T1000 (cell line): ENCODE data around the gene RUSF1.
"Not testable (repeated sequence)": the region's sequence is repeated elsewhere in the genome, so short reads cannot be mapped to it uniquely, and the experiment has no call there.

Source experiments
- DNase-seq: peaks from one replicate; lab custom pipeline; 2025; ENCODE audit warnings: mixed read lengths; lab: John Stamatoyannopoulos, UW

RUSF1 gene

GRCh38 chr16:31507929-31508705, at the start of gene RUSF1:
RUSF1 (minus strand) TSS chr16:31508391; CDS start chr16:31508373, 18 bp downstream.
- DNase-seq, result peak; percentile 69

GRCh38 chr16:31542763-31543162, 34.6 kb upstream of the RUSF1 start:
- no peak for DNase-seq

- DNase-seq, result not testable (repeated sequence)
Measured at GRCh38 chr16:31539762-31540161, 31.6 kb upstream of the RUSF1 start.

GRCh38 chr16:31538243-31538598, 30.0 kb upstream of the RUSF1 start:
- DNase-seq, result not testable (repeated sequence)

- DNase-seq, result no peak
Measured at GRCh38 chr16:31537362-31538242, 29.4 kb upstream of the RUSF1 start.

GRCh38 chr16:31536804-31537361, 28.7 kb upstream of the RUSF1 start:
- DNase-seq, result no peak

GRCh38 chr16:31535737-31536136, 27.5 kb upstream of the RUSF1 start:
- DNase-seq, result no peak

- DNase-seq, result no peak
Measured at GRCh38 chr16:31532896-31533295, 24.7 kb upstream of the RUSF1 start.

- no peak for DNase-seq
Measured at GRCh38 chr16:31532120-31532519, 23.9 kb upstream of the RUSF1 start.

GRCh38 chr16:31531096-31531495, 22.9 kb upstream of the RUSF1 start:
- no peak for DNase-seq

GRCh38 chr16:31530405-31530804, 22.2 kb upstream of the RUSF1 start:
- DNase-seq, result no peak

GRCh38 chr16:31529937-31530312, 21.7 kb upstream of the RUSF1 start:
- no peak for DNase-seq

GRCh38 chr16:31529108-31529936, 21.1 kb upstream of the RUSF1 start:
- no peak for DNase-seq

GRCh38 chr16:31528523-31529107, 20.4 kb upstream of the RUSF1 start:
- DNase-seq, result no peak

GRCh38 chr16:31527734-31528274, 19.6 kb upstream of the RUSF1 start, which contains the start of gene AHSP:
AHSP (plus strand) TSS chr16:31527900; CDS start chr16:31528140, 240 bp downstream.
- DNase-seq, result no peak

- no peak for DNase-seq
Measured at GRCh38 chr16:31525113-31525512, 16.9 kb upstream of the RUSF1 start.

- DNase-seq, result not testable (repeated sequence)
Measured at GRCh38 chr16:31523768-31524167, 15.6 kb upstream of the RUSF1 start.

GRCh38 chr16:31522071-31522470, 13.9 kb upstream of the RUSF1 start:
- DNase-seq, result no peak

- no peak for DNase-seq
Measured at GRCh38 chr16:31521368-31521767, 13.2 kb upstream of the RUSF1 start.

- no peak for DNase-seq
Measured at GRCh38 chr16:31519759-31520431, 11.7 kb upstream of the RUSF1 start.
